ENCODE measurements around the gene NTF3. TPM values are rescaled to one million over a fixed set of nuclear protein-coding genes. Genes with fewer than 3 reads are reported as not detected.
A peak's percentile ranks its signal among the peaks of the same experiment; 100 is the strongest.

The NTF3 gene
- total RNA-seq, 6 donors from 2014 or later = 0.46 to 0.71 (median 0.54) TPM; not detected in 3

GRCh38 chr12:5433845-5434646 is 2.1 kb downstream of the NTF3 start:
- Histone ChIP-seq H3K36me3 (no peaks in the 10 kb centered on the region), H3K4me3 (peak overlapping the region in 3 of 4 donors; percentile 29 to 44 (median 38)), H3K9me3 (no peaks in the 10 kb centered on the region), H3K27me3 (peaks cover 0 to 50% (median 24%) of the 10 kb centered on the region in 4 donors), H3K4me1 (peaks cover 22 to 36% (median 30%) of the 10 kb centered on the region in 4 donors), H3K27ac (peak overlapping the region in 2 of 4 donors; percentile 13 to 35)
- ATAC-seq (ENCODE audit: low FRiP score in 2 of 2) (no peak), DNase-seq (no peak)
- TF ChIP-seq, protein P1, sequence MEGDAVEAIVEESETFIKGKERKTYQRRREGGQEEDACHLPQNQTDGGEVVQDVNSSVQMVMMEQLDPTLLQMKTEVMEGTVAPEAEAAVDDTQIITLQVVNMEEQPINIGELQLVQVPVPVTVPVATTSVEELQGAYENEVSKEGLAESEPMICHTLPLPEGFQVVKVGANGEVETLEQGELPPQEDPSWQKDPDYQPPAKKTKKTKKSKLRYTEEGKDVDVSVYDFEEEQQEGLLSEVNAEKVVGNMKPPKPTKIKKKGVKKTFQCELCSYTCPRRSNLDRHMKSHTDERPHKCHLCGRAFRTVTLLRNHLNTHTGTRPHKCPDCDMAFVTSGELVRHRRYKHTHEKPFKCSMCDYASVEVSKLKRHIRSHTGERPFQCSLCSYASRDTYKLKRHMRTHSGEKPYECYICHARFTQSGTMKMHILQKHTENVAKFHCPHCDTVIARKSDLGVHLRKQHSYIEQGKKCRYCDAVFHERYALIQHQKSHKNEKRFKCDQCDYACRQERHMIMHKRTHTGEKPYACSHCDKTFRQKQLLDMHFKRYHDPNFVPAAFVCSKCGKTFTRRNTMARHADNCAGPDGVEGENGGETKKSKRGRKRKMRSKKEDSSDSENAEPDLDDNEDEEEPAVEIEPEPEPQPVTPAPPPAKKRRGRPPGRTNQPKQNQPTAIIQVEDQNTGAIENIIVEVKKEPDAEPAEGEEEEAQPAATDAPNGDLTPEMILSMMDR (IDR thresholded peaks at IDR 0.05) = no peak
- no peak for TF ChIP-seq POLR2A (IDR thresholded peaks at IDR 0.05)
- no peak for TF ChIP-seq POLR2AphosphoS5 (IDR thresholded peaks at IDR 0.05)
- 33 to 41% methylated on average over 15 of the region's 15 CpGs for WGBS, 2 donors

DNA sequence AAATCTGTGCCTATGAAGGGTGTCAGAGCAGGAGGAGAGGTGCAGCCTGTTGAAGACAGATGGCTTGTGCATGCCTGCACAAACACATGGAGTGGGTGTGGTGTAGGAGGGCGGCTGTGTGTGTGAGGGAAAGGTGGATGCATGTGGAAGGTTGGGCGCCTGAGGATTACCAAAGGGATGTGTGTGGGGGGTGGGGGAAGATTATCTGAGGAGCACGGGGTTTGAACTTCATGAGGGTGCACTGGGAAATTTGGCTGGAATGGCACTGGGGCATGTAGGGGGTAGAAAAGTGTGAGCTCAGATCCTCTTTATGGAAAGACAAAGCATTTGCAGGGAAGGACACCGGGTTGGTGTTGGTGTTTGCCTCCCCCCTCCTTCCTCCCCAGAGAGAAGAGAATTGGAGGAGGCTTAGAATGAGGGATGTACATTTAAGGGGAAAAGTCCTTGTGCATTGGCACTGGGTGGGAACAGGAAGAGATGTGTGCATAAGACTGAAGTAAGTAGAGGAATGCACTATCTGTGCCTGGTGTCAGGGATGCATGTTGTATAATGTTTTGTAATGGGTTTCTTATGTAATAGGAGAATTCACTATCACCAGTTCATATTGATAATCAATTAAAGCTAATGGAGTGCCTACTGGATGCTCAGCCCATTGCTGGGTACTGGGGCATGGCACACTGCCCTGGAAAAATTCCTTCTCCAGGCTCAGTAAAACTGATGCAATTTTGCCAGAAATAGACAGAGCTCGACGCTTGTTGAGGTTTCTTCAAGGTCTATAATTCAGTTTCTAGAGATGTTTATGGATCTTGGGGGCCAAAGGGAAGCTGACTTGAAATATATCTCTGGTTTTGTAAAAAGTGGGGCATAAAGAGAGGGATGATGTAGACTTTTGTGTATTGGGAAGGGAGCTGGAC is 3.0 kb downstream of the NTF3 start:
- no peak overlapping the region for H3K4me3 ChIP-seq
- no peak for TF ChIP-seq POLR2A (IDR thresholded peaks at IDR 0.05)
- no peak for TF ChIP-seq POLR2AphosphoS5 (IDR thresholded peaks at IDR 0.05)
- TF ChIP-seq EP300 (IDR thresholded peaks at IDR 0.05) = no peak
- TF ChIP-seq, protein P1 (IDR thresholded peaks at IDR 0.05) = no peak
- no peak overlapping the region for H3K27ac ChIP-seq
- ATAC-seq (ENCODE audit: low FRiP score in 2 of 2) = no peak
- peaks cover 0 to 44% (median 21%) of the 10 kb centered on the region in 4 donors for H3K27me3 ChIP-seq
- no peaks in the 10 kb centered on the region for H3K9me3 ChIP-seq
- no peak for DNase-seq
- 47 to 67% methylated on average over 6 of the region's 6 CpGs for WGBS, 2 donors
- peaks cover 22 to 36% (median 30%) of the 10 kb centered on the region in 4 donors for H3K4me1 ChIP-seq
- H3K36me3 ChIP-seq = no peaks in the 10 kb centered on the region

- H3K27me3 ChIP-seq = peaks cover 0 to 21% (median 9%) of the 10 kb centered on the region in 4 donors
These were observed 5.3 kb downstream of the NTF3 start for GRCh38 chr12:5437182-5437583.

GRCh38 chr12:5437589-5437988 is 5.7 kb downstream of the NTF3 start:
- Histone ChIP-seq H3K36me3 (no peaks in the 10 kb centered on the region), H3K4me1 (peaks cover 6 to 12% (median 10%) of the 10 kb centered on the region in 4 donors), H3K4me3 (no peak overlapping the region), H3K9me3 (no peaks in the 10 kb centered on the region), H3K27ac (no peak overlapping the region), H3K27me3 (peaks cover 0 to 18% (median 7%) of the 10 kb centered on the region in 4 donors)
- WGBS, 2 donors = 58 to 67% methylated on average over 11 of the region's 11 CpGs
- no peak for ATAC-seq (ENCODE audit: low FRiP score in 2 of 2)
- no peak for DNase-seq
- TF ChIP-seq POLR2A (IDR thresholded peaks at IDR 0.05) (no peak), POLR2AphosphoS5 (IDR thresholded peaks at IDR 0.05) (no peak), EP300 (IDR thresholded peaks at IDR 0.05) (no peak)
- TF ChIP-seq, protein P1 (IDR thresholded peaks at IDR 0.05) = no peak

More at GRCh38 chr12:5437182-5437583, 5.3 kb downstream of the NTF3 start:
- DNase-seq = no peak
- Histone ChIP-seq H3K27ac (no peak overlapping the region), H3K36me3 (no peaks in the 10 kb centered on the region), H3K4me3 (no peak overlapping the region), H3K9me3 (no peaks in the 10 kb centered on the region), H3K4me1 (peaks cover 10 to 16% (median 13%) of the 10 kb centered on the region in 4 donors)
- no peak for ATAC-seq (ENCODE audit: low FRiP score in 2 of 2)
- 85 to 90% methylated on average over 4 of the region's 4 CpGs for WGBS, 2 donors
- TF ChIP-seq EP300 (IDR thresholded peaks at IDR 0.05) (no peak), POLR2AphosphoS5 (IDR thresholded peaks at IDR 0.05) (no peak), POLR2A (IDR thresholded peaks at IDR 0.05) (no peak)
- TF ChIP-seq, protein P1 (IDR thresholded peaks at IDR 0.05) = no peak

Data from upper lobe of left lung (tissue), 6 donors.